Measurements from ENCODE around the gene ZFP36L1.

DNA sequence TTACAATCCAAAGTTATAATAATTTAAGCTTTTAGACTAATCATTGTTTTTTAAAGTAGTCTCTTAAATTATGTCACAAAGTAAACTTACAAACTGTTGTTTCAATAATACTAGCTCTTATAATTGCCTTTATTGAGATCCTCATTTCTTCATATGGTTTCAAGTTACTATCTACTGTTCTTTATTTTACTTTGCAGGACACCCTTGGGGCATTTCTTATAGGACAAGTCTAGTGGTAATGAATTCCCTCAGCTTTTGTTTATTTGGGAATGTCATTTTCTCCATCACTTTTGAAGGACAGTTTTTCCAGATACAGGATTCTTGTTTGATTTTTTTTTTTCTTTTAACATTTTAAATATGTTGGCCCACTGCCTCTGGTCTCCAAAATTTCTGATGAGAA, 8.1 kb upstream of the ZFP36L1 start:
- TF ChIP-seq, protein P1, sequence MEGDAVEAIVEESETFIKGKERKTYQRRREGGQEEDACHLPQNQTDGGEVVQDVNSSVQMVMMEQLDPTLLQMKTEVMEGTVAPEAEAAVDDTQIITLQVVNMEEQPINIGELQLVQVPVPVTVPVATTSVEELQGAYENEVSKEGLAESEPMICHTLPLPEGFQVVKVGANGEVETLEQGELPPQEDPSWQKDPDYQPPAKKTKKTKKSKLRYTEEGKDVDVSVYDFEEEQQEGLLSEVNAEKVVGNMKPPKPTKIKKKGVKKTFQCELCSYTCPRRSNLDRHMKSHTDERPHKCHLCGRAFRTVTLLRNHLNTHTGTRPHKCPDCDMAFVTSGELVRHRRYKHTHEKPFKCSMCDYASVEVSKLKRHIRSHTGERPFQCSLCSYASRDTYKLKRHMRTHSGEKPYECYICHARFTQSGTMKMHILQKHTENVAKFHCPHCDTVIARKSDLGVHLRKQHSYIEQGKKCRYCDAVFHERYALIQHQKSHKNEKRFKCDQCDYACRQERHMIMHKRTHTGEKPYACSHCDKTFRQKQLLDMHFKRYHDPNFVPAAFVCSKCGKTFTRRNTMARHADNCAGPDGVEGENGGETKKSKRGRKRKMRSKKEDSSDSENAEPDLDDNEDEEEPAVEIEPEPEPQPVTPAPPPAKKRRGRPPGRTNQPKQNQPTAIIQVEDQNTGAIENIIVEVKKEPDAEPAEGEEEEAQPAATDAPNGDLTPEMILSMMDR (IDR thresholded peaks at IDR 0.05; ENCODE audit: low read length): no peak
- TF ChIP-seq EZH2 (IDR thresholded peaks at IDR 0.05; ENCODE audit: borderline replicate concordance, low read length): no peak

All from OCI-LY1 (cell line).